GM12878 (cell line): Measurements from ENCODE around the gene PDGFA. TPM values are rescaled to one million over a fixed set of nuclear protein-coding genes. Genes with fewer than 3 reads are reported as not detected.

Source experiments
- ATAC-seq: fragments of 200-7000 bp; cut with Tn5 transposase; 3 replicates; pipeline ENCODE4 v1.9.1; 2020; ENCODE audit warnings: mild to moderate bottlenecking, moderate library complexity
- BruUV-seq: library from RNA; stranded (reverse); fragments of 400-500 nt; replicated peaks from 2 replicates; lab custom pipeline; 2021; lab: Mats Ljungman, UMichigan
- CTCF ChIA-PET: fragments of 300-600 bp; sonication (Branson Sonifier 250); formaldehyde crosslinking; extraction: SDS; loops from one replicate; lab custom pipeline; 2021; ENCODE audit warnings: inconsistent platforms; lab: Yijun Ruan, JAX
- POLR2A ChIA-PET: fragments of 350-600 bp; formaldehyde crosslinking; extraction: SDS; loops from one replicate; lab custom pipeline; 2021; ENCODE audit warnings: inconsistent platforms; lab: Charles Lee
- RAD21 ChIA-PET: fragments of 300-600 bp; sonication (Branson Sonifier 250); formaldehyde crosslinking; loops from one replicate; lab custom pipeline; 2023; ENCODE audit warnings: antibody characterized with exemption; ENCODE audit not compliant: unreplicated experiment; lab: Charles Lee
- SMC1A ChIA-PET: fragments of 300-600 bp; sonication (Branson Sonifier 250); formaldehyde crosslinking; loops from one replicate; lab custom pipeline; 2023; ENCODE audit not compliant: unreplicated experiment, uncharacterized antibody; lab: Charles Lee
- DNase-seq: peaks from one replicate; pipeline ENCODE4 v3.0.0-alpha.2; 2011; ENCODE audit warnings: low read depth, low spot score
- FAIRE-seq: peaks from 3 replicates; lab custom pipeline; 2011; peaks lifted over from hg19 to GRCh38; lab: Jason Lieb, UNC
- H2AFZ ChIP-seq: 2 replicates; pipeline ENCODE4 v1.6.0; 2011; ENCODE audit warnings: low read depth, low read length, control low read depth; ENCODE audit not compliant: control insufficient read depth
- H3K27ac ChIP-seq: 2 replicates; pipeline ENCODE4 v1.5.1; 2011; ENCODE audit warnings: control low read depth; ENCODE audit not compliant: control insufficient read depth, insufficient read depth
- H3K27me3 ChIP-seq, 2 experiments: replicated peaks in 1 of 2; 2 replicates each; pipeline versions ENCODE4 v1.6.0 to v1.6.1; 2011; ENCODE audit warnings: low read length in 1 of 2; ENCODE audit not compliant: control insufficient read depth in 2 of 2, insufficient read depth in 2 of 2
- H3K36me3 ChIP-seq, 2 experiments: 2 replicates each; pipeline ENCODE4 v1.5.1; 2011; ENCODE audit warnings: low read length in 1 of 2; ENCODE audit not compliant: control insufficient read depth in 2 of 2, insufficient read depth in 2 of 2
- H3K4me1 ChIP-seq: 2 replicates; pipeline ENCODE4 v1.6.1; 2011; ENCODE audit warnings: mild to moderate bottlenecking, low read length, moderate library complexity, mixed read lengths; ENCODE audit not compliant: control insufficient read depth, insufficient read depth
- H3K4me2 ChIP-seq: 2 replicates; pipeline ENCODE4 v1.6.0; 2011; ENCODE audit warnings: control low read depth; ENCODE audit not compliant: control insufficient read depth, insufficient read depth
- H3K4me3 ChIP-seq: fragments of 200-600 bp; sonication (generic); 2 replicates; pipeline ENCODE4 v1.5.1; 2016
- H3K79me2 ChIP-seq: 2 replicates; pipeline ENCODE4 v1.6.0; 2011; ENCODE audit warnings: low read length; ENCODE audit not compliant: control insufficient read depth, insufficient read depth
- H3K9ac ChIP-seq: 2 replicates; pipeline ENCODE4 v1.8.0; 2011; ENCODE audit warnings: low read length, control low read depth, mixed read lengths; ENCODE audit not compliant: control insufficient read depth, insufficient read depth
- H3K9me3 ChIP-seq: replicated peaks from 3 replicates; pipeline ENCODE4 v1.5.1; 2011; ENCODE audit warnings: mild to moderate bottlenecking, low read length; ENCODE audit not compliant: control insufficient read depth, insufficient read depth
- H4K20me1 ChIP-seq: 2 replicates; pipeline ENCODE4 v1.6.0; 2011; ENCODE audit not compliant: control insufficient read depth, insufficient read depth
- CBX3 ChIP-seq: fragments of 200-600 bp; sonication (generic); IDR thresholded peaks from 2 replicates; pipeline ENCODE4 v1.6.1; 2016; ENCODE audit warnings: low read depth, borderline replicate concordance
- CHD4 ChIP-seq: fragments of 200-600 bp; sonication (generic); IDR thresholded peaks from 2 replicates; pipeline ENCODE4 v1.6.1; 2016; ENCODE audit warnings: mild to moderate bottlenecking
- E4F1 ChIP-seq: fragments of 450-650 bp; IDR thresholded peaks from 2 replicates; pipeline ENCODE4 v1.6.1; 2018; ENCODE audit warnings: borderline replicate concordance, mild to moderate bottlenecking; ENCODE audit not compliant: partially characterized antibody
- IKZF2 ChIP-seq, 2 experiments: fragments of 450-650 bp; IDR thresholded peaks; 2 replicates each; pipeline ENCODE4 v1.6.1; 2017; ENCODE audit warnings: mild to moderate bottlenecking in 2 of 2, moderate library complexity in 2 of 2
- MAX ChIP-seq: IDR thresholded peaks from 2 replicates; pipeline ENCODE4 v1.6.1; 2012; ENCODE audit warnings: low read depth, low read length, improper control_type of control experiment
- NFYA ChIP-seq: IDR thresholded peaks from 2 replicates; pipeline ENCODE4 v1.6.1; 2011; ENCODE audit warnings: low read depth, mild to moderate bottlenecking, low read length, improper control_type of control experiment, borderline replicate concordance
- PKNOX1 ChIP-seq: fragments of 450-650 bp; IDR thresholded peaks from 2 replicates; pipeline ENCODE4 v1.6.1; 2016; ENCODE audit warnings: mild to moderate bottlenecking
- RFX5 ChIP-seq: IDR thresholded peaks from 2 replicates; pipeline ENCODE4 v1.6.1; 2011; ENCODE audit warnings: low read depth, low read length, improper control_type of control experiment
- SREBF2 ChIP-seq: IDR thresholded peaks from 2 replicates; pipeline ENCODE4 v1.6.1; 2012; ENCODE audit warnings: mild to moderate bottlenecking, low read length
- STAT3 ChIP-seq: IDR thresholded peaks from 2 replicates; pipeline ENCODE4 v1.6.1; 2011; ENCODE audit warnings: low read depth, low read length, improper control_type of control experiment
- ZNF687 ChIP-seq: fragments of 450-650 bp; IDR thresholded peaks from 2 replicates; pipeline ENCODE4 v1.6.1; 2017; ENCODE audit warnings: mild to moderate bottlenecking, moderate library complexity
- WGBS: methylation state at CpG from one replicate; pipeline ENCODE4 v1.1.6; 2016; ENCODE audit warnings: low lambda C conversion rate; ENCODE audit not compliant: insufficient replicate concordance, insufficient coverage; ENCODE audit errors: missing lambda C conversion rate; 5-methylcytosine and 5-hydroxymethylcytosine counted together
- in situ Hi-C: fragments of 300-500 bp; cut with MboI; formaldehyde crosslinking; loops from 9 replicates; pipeline ENCODE4 v1.14.3; 2018; ENCODE audit warnings: mixed read lengths
- intact Hi-C: fragments of 100-400 bp; cut with micrococcal nuclease; formaldehyde crosslinking; loops from one replicate; pipeline ENCODE4 v1.14.2; 2022; ENCODE audit not compliant: unreplicated experiment
- polyA plus RNA-seq, 11 experiments: library from polyadenylated mRNA; depleted of rRNA in 4 of 11; unstranded in 6 of 11; stranded (reverse) in 5 of 11; fragments of >200 nt; fragmentation: Nextera tagmentation in 4 of 11; fragmentation: Illumina TruSeq in 1 of 11; extraction: Ambion mirVana in 4 of 11; extraction: Trizol in 1 of 11; gene quantifications; 1 replicate in 1 of 11; 2 replicates in 10 of 11; pipeline versions ENCODE4 v1.2.1 to v1.2.3, GENCODE V29; 2011 to 2016; ENCODE audit warnings: inconsistent platforms in 2 of 11, missing spikeins in 2 of 11, low read depth in 1 of 11
- total RNA-seq, 4 experiments: library from RNA; depleted of rRNA in 3 of 4; stranded (reverse); fragments of >200 nt in 3 of 4; fragmentation: Illumina TruSeq in 1 of 4; extraction: Trizol in 1 of 4; gene quantifications; 2 replicates each; pipeline versions ENCODE4 v1.2.1 to v1.2.3, GENCODE V29; 2013 to 2021

The PDGFA gene
- total and polyA plus RNA-seq, 10 of the 15 experiments (the other 5 are each of a cell fraction or from before 2014, with no cell fraction given): 2.5 to 10.0 (median 5.6) TPM

GRCh38 chr7:453597-454306 is 65.9 kb downstream of the PDGFA start:
- FAIRE-seq (no peak), ATAC-seq (no peak), DNase-seq (no peak)
- no peak overlapping the region for H3K4me2 ChIP-seq
- H3K27ac ChIP-seq: no peak overlapping the region
- H3K4me3 ChIP-seq: no peak overlapping the region
- no peaks in the 10 kb centered on the region for H3K36me3 ChIP-seq
- CTCF ChIA-PET: no interaction called here
- peaks cover 10% of the 10 kb centered on the region; the same call in 1 of the 2 replicates for H3K4me1 ChIP-seq
- H3K9me3 ChIP-seq: no peaks in the 10 kb centered on the region; the same call in 2 of the 3 replicates
- no peak overlapping the region for H2AFZ ChIP-seq
- POLR2A ChIA-PET: interaction anchor here (0.5 kb wide), 1 partner anchor 149 kb away, joined by 3 read pairs; no protein-coding TSS in a partner anchor
- 57% methylated on average over 25 of the region's 27 CpGs for WGBS
- BruUV-seq: no TSS peak
- H3K79me2 ChIP-seq: no peaks in the 10 kb centered on the region
- in situ Hi-C loops (no loop called here), intact Hi-C loops (no loop called here)
- H3K9ac ChIP-seq: no peak overlapping the region
- SMC1A ChIA-PET: interaction anchor here (0.6 kb wide), 1 partner anchor 140 kb away, joined by 3 read pairs; no protein-coding TSS in a partner anchor
- RAD21 ChIA-PET: no interaction called here
- H4K20me1 ChIP-seq: no peaks in the 10 kb centered on the region
- no peak for TF ChIP-seq STAT3
- no peak for TF ChIP-seq CBX3
- no peak for TF ChIP-seq RFX5
- no peak for TF ChIP-seq MAX
- no peak for TF ChIP-seq IKZF2 (IDR thresholded peaks at IDR 0.05)
- no peak for TF ChIP-seq SREBF2
- TF ChIP-seq PKNOX1: no peak
- no peak for TF ChIP-seq CHD4
- no peak for TF ChIP-seq E4F1
- TF ChIP-seq NFYA: no peak
- TF ChIP-seq ZNF687: no peak
- no peaks in the 10 kb centered on the region for H3K27me3 ChIP-seq
